Activated CD8-positive, alpha-beta T cell treated with anti-CD3 and anti-CD28 coated beads for 36 hours (primary cell): ENCODE data around the gene SEMA4C. TPM values are rescaled to one million over a fixed set of nuclear protein-coding genes. Genes with fewer than 3 reads are reported as not detected.

Source experiments
- ATAC-seq: fragments of 200-7000 bp; cut with Tn5 transposase; one replicate; pipeline ENCODE4 v1.10.0; 2021; ENCODE audit warnings: mild to moderate bottlenecking, moderate library complexity
- CTCF ChIA-PET: fragments of 350-600 bp; sonication (Branson Sonifier 250); formaldehyde crosslinking; loops from one replicate; lab custom pipeline; 2021; ENCODE audit warnings: antibody characterized with exemption; lab: Charles Lee
- POLR2A ChIA-PET: fragments of 350-600 bp; sonication (Branson Sonifier 250); formaldehyde crosslinking; loops from one replicate; lab custom pipeline; 2021; ENCODE audit warnings: antibody characterized with exemption; lab: Charles Lee
- DNase-seq: peaks from one replicate; pipeline ENCODE4 v3.0.0-alpha.2; 2020
- H3K27ac Mint-ChIP-seq: one replicate; pipeline ENCODE4 v1.8.0; 2021; ENCODE audit warnings: mild to moderate bottlenecking, mixed read lengths
- H3K27me3 Mint-ChIP-seq: one replicate; pipeline ENCODE4 v1.8.0; 2021; ENCODE audit warnings: mixed read lengths
- H3K36me3 Mint-ChIP-seq: one replicate; pipeline ENCODE4 v1.8.0; 2021; ENCODE audit warnings: low read depth, mixed read lengths
- H3K4me1 Mint-ChIP-seq: one replicate; pipeline ENCODE4 v1.8.0; 2021; ENCODE audit warnings: low read depth, mixed read lengths
- H3K4me3 Mint-ChIP-seq: one replicate; pipeline ENCODE4 v1.8.0; 2021; ENCODE audit warnings: mild to moderate bottlenecking, moderate library complexity, mixed read lengths
- H3K9me3 Mint-ChIP-seq: one replicate; pipeline ENCODE4 v1.8.0; 2021; ENCODE audit warnings: mixed read lengths
- CTCF ChIP-seq: fragments of 200-600 bp; IDR thresholded peaks from one replicate; pipeline ENCODE4 v1.8.0; 2022; ENCODE audit warnings: antibody characterized with exemption, mild to moderate bottlenecking
- intact Hi-C: fragments of 100-400 bp; cut with micrococcal nuclease; formaldehyde crosslinking; loops from one replicate; pipeline ENCODE4 v1.10.0; 2022
- total RNA-seq, 2 experiments: library from RNA; stranded (reverse); gene quantifications; one replicate each; pipeline ENCODE4 v1.2.3, GENCODE V29; 2021

Gene SEMA4C
- total RNA-seq, 2 experiments from 2014 or later, result 10.4 to 12.4 TPM

DNA sequence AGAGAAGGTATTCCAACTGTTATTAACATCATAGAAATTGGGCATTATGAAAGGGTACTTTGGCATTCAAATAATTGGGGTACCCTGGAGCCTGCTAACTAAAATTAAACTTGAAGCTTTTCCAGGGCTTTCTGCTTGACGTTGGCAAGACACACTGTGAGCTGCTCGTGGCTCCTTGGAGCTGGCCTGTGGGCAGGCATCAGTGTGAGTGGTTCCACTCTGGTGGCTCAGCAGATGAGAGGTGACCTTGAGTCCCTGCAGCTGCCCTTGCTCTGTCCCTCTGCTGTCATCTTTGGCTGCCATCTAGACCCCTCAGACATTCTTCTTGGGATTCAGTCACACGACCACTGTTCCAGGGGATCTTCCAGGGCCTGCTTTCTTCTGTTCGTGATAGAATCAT lies 47.1 kb downstream of the SEMA4C start:
- intact Hi-C loops, result no loop called here
- CTCF ChIA-PET, result no interaction called here

GRCh38 chr2:96821113-96821675 lies 48.7 kb downstream of the SEMA4C start:
- H3K27me3 Mint-ChIP-seq, result no peaks in the 10 kb centered on the region
- H3K36me3 Mint-ChIP-seq, result peaks cover 12% of the 10 kb centered on the region
- no peak for TF ChIP-seq CTCF
- ATAC-seq, result no peak
- DNase-seq, result no peak
- H3K4me3 Mint-ChIP-seq, result no peak overlapping the region
- CTCF ChIA-PET, result interaction anchor here (0.8 to 7.0 kb wide), 3 partner anchors 36 to 135 kb away, joined by 3 to 40 read pairs (median 3); partner anchors contain the start of gene ANKRD39
- H3K4me1 Mint-ChIP-seq, result peaks cover 41% of the 10 kb centered on the region
- H3K27ac Mint-ChIP-seq, result peak overlapping the region; percentile 1
- intact Hi-C loops, result no loop called here
- H3K9me3 Mint-ChIP-seq, result no peaks in the 10 kb centered on the region
- POLR2A ChIA-PET, result interaction anchor here (0.6 to 1.8 kb wide), 6 partner anchors 13 to 391 kb away, joined by 3 to 5 read pairs (median 4); partner anchors contain the start of gene ANKRD39

More for the DNA sequence above, 47.1 kb downstream of the SEMA4C start:
- Mint-ChIP-seq H3K9me3 (no peaks in the 10 kb centered on the region), H3K27me3 (no peaks in the 10 kb centered on the region), H3K4me3 (no peak overlapping the region), H3K36me3 (peaks cover 10% of the 10 kb centered on the region), H3K4me1 (peaks cover 38% of the 10 kb centered on the region), H3K27ac (no peak overlapping the region)
- POLR2A ChIA-PET, result interaction anchor here (0.9 kb wide), 1 partner anchor 17 kb away, joined by 3 read pairs; no protein-coding TSS in a partner anchor
- ATAC-seq, result no peak
- DNase-seq, result no peak
- no peak for TF ChIP-seq CTCF

DNA sequence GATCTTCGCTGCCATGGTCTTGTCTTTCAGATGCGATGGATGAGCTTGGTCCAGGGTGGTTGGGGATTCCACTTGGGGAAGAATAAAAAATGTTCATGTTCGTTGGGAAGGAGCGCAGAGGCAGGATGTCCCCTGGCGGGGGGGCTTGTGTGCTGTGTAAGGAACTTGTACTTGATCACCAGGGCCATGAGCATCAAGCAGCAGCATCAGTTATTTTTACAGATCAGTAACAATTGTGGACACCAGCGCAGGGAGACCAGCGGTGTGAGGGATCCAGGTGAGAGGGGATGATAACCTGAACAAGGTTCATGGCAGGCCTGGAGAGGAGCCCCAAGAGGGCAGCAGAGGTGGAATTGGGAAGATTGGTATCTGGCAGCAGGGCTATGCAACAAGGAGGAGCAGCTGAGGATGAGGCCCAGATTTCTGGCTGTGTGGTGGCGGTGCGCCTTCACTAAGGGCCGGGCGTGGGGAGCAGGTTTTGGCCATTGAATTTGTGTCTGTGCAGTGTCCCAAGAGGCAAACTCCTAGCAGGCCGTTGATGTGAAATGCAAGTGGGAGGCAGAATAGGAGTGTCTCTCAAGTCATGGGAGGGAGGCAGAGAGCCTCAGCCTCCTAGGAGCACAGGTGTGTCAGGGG lies 49.9 kb downstream of the SEMA4C start:
- TF ChIP-seq CTCF, result no peak
- Mint-ChIP-seq H3K9me3 (no peaks in the 10 kb centered on the region), H3K27ac (no peak overlapping the region), H3K27me3 (no peaks in the 10 kb centered on the region), H3K4me1 (peaks cover 47% of the 10 kb centered on the region), H3K4me3 (no peak overlapping the region), H3K36me3 (peaks cover 10% of the 10 kb centered on the region)
- ChIA-PET POLR2A (interaction anchor here (1.0 to 1.8 kb wide), 4 partner anchors 14 to 143 kb away, joined by 3 to 5 read pairs (median 4); partner anchors contain the start of gene ANKRD39), CTCF (interaction anchor here (0.8 to 7.0 kb wide), 6 partner anchors 19 to 215 kb away, joined by 3 to 40 read pairs (median 4); partner anchors contain the start of gene ANKRD39)
- DNase-seq, result no peak
- intact Hi-C loops, result no loop called here
- ATAC-seq, result no peak

DNA sequence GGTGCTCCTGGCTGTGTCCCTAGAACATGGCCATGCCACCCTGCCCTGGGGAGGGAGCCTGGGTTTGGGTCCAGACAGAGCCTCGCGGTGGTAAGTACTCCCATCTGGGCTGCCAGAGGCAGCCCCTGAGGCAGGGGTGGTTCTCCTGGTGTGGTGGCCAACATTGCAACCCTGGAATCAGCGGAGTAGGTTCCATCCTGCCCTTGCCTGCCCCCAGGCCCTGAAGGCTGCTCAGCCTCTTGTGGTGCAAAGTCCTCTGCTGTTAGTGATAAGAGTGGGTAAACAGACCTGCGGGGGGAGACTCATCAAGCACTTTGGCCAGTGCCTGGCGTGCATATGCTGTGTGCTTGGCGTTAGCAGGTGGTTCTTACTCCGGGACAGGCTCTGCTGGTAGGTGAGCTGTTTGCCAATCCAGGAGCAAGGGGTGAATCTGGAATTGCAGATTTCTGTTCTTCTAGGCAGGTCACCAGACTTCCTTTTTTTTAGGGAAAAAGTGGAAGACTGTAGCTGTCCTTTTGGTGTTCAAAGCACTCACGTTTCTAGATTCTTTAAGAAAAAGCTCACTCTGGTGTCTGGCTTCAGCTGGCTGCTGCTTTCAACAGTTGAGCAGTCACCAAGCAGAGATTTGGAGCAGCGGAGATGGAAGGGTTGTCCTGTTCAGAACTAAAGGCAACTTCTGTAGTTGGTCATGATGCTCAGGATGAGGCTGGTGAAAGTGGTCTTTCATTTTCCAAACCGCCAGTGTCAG lies 50.6 kb downstream of the SEMA4C start:
- DNase-seq (no peak), ATAC-seq (no peak)
- ChIA-PET POLR2A (no interaction called here), CTCF (interaction anchor here (1.0 to 7.0 kb wide), 7 partner anchors 17 to 214 kb away, joined by 3 to 40 read pairs (median 6); partner anchors contain the start of genes ANKRD39 and CNNM4)
- H3K36me3 Mint-ChIP-seq, result peaks cover 10% of the 10 kb centered on the region
- H3K27ac Mint-ChIP-seq, result no peak overlapping the region
- peak overlapping the region; percentile 80 for H3K4me3 Mint-ChIP-seq
- intact Hi-C loops, result no loop called here
- no peaks in the 10 kb centered on the region for H3K9me3 Mint-ChIP-seq
- no peaks in the 10 kb centered on the region for H3K27me3 Mint-ChIP-seq
- peaks cover 49% of the 10 kb centered on the region for H3K4me1 Mint-ChIP-seq
- no peak for TF ChIP-seq CTCF
